IMR-90 (cell line): ENCODE measurements around the gene RASSF10. TPM values are rescaled to one million over a fixed set of nuclear protein-coding genes. Genes with fewer than 3 reads are reported as not detected.

Experiments used
- ATAC-seq: fragments of 200-7000 bp; cut with Tn5 transposase; 2 replicates; pipeline ENCODE4 v1.9.1; 2020; ENCODE audit warnings: low read depth, mild to moderate bottlenecking, moderate library complexity
- BruUV-seq: library from RNA; stranded (reverse); fragments of 400-500 nt; replicated peaks from 2 replicates; lab custom pipeline; 2021; lab: Mats Ljungman, UMichigan
- CTCF ChIA-PET: fragments of 300-600 bp; formaldehyde crosslinking; extraction: SDS; loops from one replicate; lab custom pipeline; 2021; ENCODE audit warnings: antibody characterized with exemption; lab: Yijun Ruan, JAX
- POLR2A ChIA-PET: fragments of 300-600 bp; sonication (Branson Sonifier 250); formaldehyde crosslinking; loops from one replicate; lab custom pipeline; 2022; ENCODE audit warnings: antibody characterized with exemption; ENCODE audit not compliant: unreplicated experiment; lab: Charles Lee
- DNase-seq: peaks from one replicate; pipeline ENCODE4 v3.0.0; 2013
- H2AFZ ChIP-seq: replicated peaks from 2 replicates; pipeline ENCODE3; 2013; ENCODE audit warnings: low read length, mild to moderate bottlenecking; ENCODE audit not compliant: poor library complexity
- H2AK5ac ChIP-seq: 2 replicates; pipeline ENCODE4 v1.6.1; 2013; ENCODE audit warnings: low read depth, low read length, inconsistent platforms
- H2AK9ac ChIP-seq: replicated peaks from 2 replicates; pipeline ENCODE3; 2013; ENCODE audit warnings: mild to moderate bottlenecking, low read depth, low read length, moderate library complexity; ENCODE audit not compliant: poor library complexity
- H2BK120ac ChIP-seq: 2 replicates; pipeline ENCODE4 v1.6.1; 2013; ENCODE audit warnings: low read depth, low read length, inconsistent platforms
- H2BK15ac ChIP-seq: 3 replicates; pipeline ENCODE4 v1.6.1; 2013; ENCODE audit warnings: low read depth, low read length, inconsistent platforms
- H2BK20ac ChIP-seq: 2 replicates; pipeline ENCODE4 v1.6.1; 2013; ENCODE audit warnings: low read depth, mild to moderate bottlenecking, inconsistent platforms, low read length, moderate library complexity
- H2BK5ac ChIP-seq: 2 replicates; pipeline ENCODE4 v1.6.1; 2013; ENCODE audit warnings: mild to moderate bottlenecking, low read depth, low read length, inconsistent platforms; ENCODE audit not compliant: poor library complexity, severe bottlenecking
- H3K14ac ChIP-seq: replicated peaks from 2 replicates; pipeline ENCODE4 v1.6.1; 2013; ENCODE audit warnings: low read depth, low read length, inconsistent platforms
- H3K18ac ChIP-seq: 2 replicates; pipeline ENCODE4 v1.6.1; 2013; ENCODE audit warnings: low read depth, low read length, control low read depth
- H3K23ac ChIP-seq: 2 replicates; pipeline ENCODE4 v1.6.1; 2013; ENCODE audit warnings: low read depth, low read length, inconsistent platforms
- H3K27ac ChIP-seq: 2 replicates; pipeline ENCODE4 v1.5.1; 2013; ENCODE audit warnings: mild to moderate bottlenecking, control low read depth, low read length; ENCODE audit not compliant: insufficient read depth
- H3K27me3 ChIP-seq: 2 replicates; pipeline ENCODE4 v1.6.1; 2013; ENCODE audit warnings: low read length; ENCODE audit not compliant: control insufficient read depth, insufficient read depth
- H3K36me3 ChIP-seq: 2 replicates; pipeline ENCODE4 v1.6.1; 2013; ENCODE audit warnings: low read length, mixed read lengths; ENCODE audit not compliant: control insufficient read depth, insufficient read depth
- H3K4ac ChIP-seq: 2 replicates; pipeline ENCODE4 v1.6.1; 2013; ENCODE audit warnings: low read depth, low read length, inconsistent platforms
- H3K4me1 ChIP-seq: 2 replicates; pipeline ENCODE4 v1.6.1; 2013; ENCODE audit warnings: low read length, mixed read lengths; ENCODE audit not compliant: control insufficient read depth, insufficient read depth
- H3K4me2 ChIP-seq: 2 replicates; pipeline ENCODE4 v1.6.1; 2013; ENCODE audit warnings: low read depth, mild to moderate bottlenecking, control low read depth, low read length, moderate library complexity
- H3K4me3 ChIP-seq: 2 replicates; pipeline ENCODE4 v1.5.1; 2013; ENCODE audit warnings: low read depth, mild to moderate bottlenecking, control low read depth, low read length, moderate library complexity; ENCODE audit not compliant: insufficient read depth
- H3K56ac ChIP-seq: 2 replicates; pipeline ENCODE4 v1.6.1; 2013; ENCODE audit warnings: low read length, inconsistent platforms; ENCODE audit not compliant: insufficient read depth; ENCODE audit errors: extremely low read depth
- H3K79me1 ChIP-seq, 2 experiments: 2 replicates each; pipeline ENCODE4 v1.6.1; 2013; ENCODE audit warnings: low read length in 2 of 2, inconsistent platforms in 1 of 2, low read depth in 1 of 2
- H3K9ac ChIP-seq: 2 replicates; pipeline ENCODE4 v1.6.1; 2013; ENCODE audit warnings: low read depth, low read length, control low read depth
- H3K9me1 ChIP-seq: 2 replicates; pipeline ENCODE4 v1.6.1; 2013; ENCODE audit warnings: low read length, inconsistent platforms; ENCODE audit not compliant: insufficient read depth
- H3K9me3 ChIP-seq: 2 replicates; pipeline ENCODE4 v1.6.1; 2013; ENCODE audit warnings: low read length; ENCODE audit not compliant: control insufficient read depth, insufficient read depth
- H4K20me1 ChIP-seq: 2 replicates; pipeline ENCODE4 v1.6.1; 2013; ENCODE audit warnings: low read length, inconsistent platforms; ENCODE audit not compliant: insufficient read depth
- H4K5ac ChIP-seq: 2 replicates; pipeline ENCODE4 v1.6.1; 2013; ENCODE audit warnings: mild to moderate bottlenecking, low read depth, low read length, control low read depth
- H4K8ac ChIP-seq, 2 experiments: 2 replicates each; pipeline ENCODE4 v1.6.1; 2013; ENCODE audit warnings: low read depth in 2 of 2, low read length in 2 of 2, control low read depth in 1 of 2, inconsistent platforms in 1 of 2
- H4K91ac ChIP-seq: 2 replicates; pipeline ENCODE4 v1.6.1; 2013; ENCODE audit warnings: low read depth, low read length, inconsistent platforms; ENCODE audit not compliant: insufficient read depth
- ELK1 ChIP-seq: fragments of 150-350 bp; IDR thresholded peaks from 2 replicates; pipeline ENCODE4 v1.6.1; 2016; ENCODE audit warnings: low read depth, mild to moderate bottlenecking, low read length, moderate library complexity, borderline replicate concordance
- MAZ ChIP-seq: IDR thresholded peaks from 2 replicates; pipeline ENCODE4 v1.6.1; 2012; ENCODE audit warnings: low read depth, mild to moderate bottlenecking, low read length, improper control_type of control experiment, moderate library complexity, borderline replicate concordance
- WGBS, 2 experiments: methylation state at CpG; one replicate each; pipeline versions ENCODE4 v1.1.5 to v1.1.7; 2013; ENCODE audit warnings: missing lambda C conversion rate in 2 of 2; ENCODE audit not compliant: insufficient read length in 1 of 2; ENCODE audit errors: extremely low coverage in 2 of 2; 5-methylcytosine and 5-hydroxymethylcytosine counted together
- dilution Hi-C: fragments of 300-500 bp; cut with HindIII; formaldehyde crosslinking; loops from one replicate; pipeline ENCODE4 v1.14.3; 2018; ENCODE audit warnings: low sequenced_read_pairs; ENCODE audit not compliant: unreplicated experiment
- in situ Hi-C: fragments of 300-500 bp; cut with MboI; formaldehyde crosslinking; loops from 3 replicates; pipeline ENCODE4 v1.14.3; 2019; ENCODE audit warnings: low sequenced_read_pairs, inconsistent platforms, mixed read lengths
- intact Hi-C: fragments of 100-400 bp; cut with micrococcal nuclease; formaldehyde crosslinking; loops from 2 replicates; pipeline ENCODE4 v1.10.0; 2022
- polyA plus RNA-seq, 3 experiments: library from polyadenylated mRNA; depleted of rRNA; stranded (reverse); fragments of >200 nt; gene quantifications; 2 replicates each; pipeline ENCODE4 v1.2.3, GENCODE V29; 2012; ENCODE audit warnings: low replicate concordance in 1 of 3
- total RNA-seq: library from RNA; depleted of rRNA; stranded (reverse); fragments of >200 nt; gene quantifications from 2 replicates; pipeline ENCODE4 v1.2.3, GENCODE V29; 2012

RASSF10 gene
- total and polyA plus RNA-seq, 2 of the 4 experiments (the other 2 are of a cell fraction) = not detected

- no peak for TF ChIP-seq MAZ
Observed at GRCh38 chr11:13046637-13047570, 37.8 kb downstream of the RASSF10 start (continued).

GRCh38 chr11:13047884-13048283, 38.8 kb downstream of the RASSF10 start:
- Histone ChIP-seq H3K4me2 (no peak overlapping the region), H3K9me3 (peaks cover 2% of the 10 kb centered on the region; the same call in 1 of the 2 replicates), H2AFZ (no peak overlapping the region), H3K9ac (no peak overlapping the region), H3K18ac (no peak overlapping the region), H2BK15ac (no peak overlapping the region), H3K56ac (no peak overlapping the region), H3K14ac (no peak overlapping the region), H2AK9ac (no peak overlapping the region), H2BK20ac (no peak overlapping the region), H3K4ac (no peak overlapping the region), H3K9me1 (0 out of 2 replicates have a peak, but pooled peaks cover under 1% of the 10 kb centered on the region), H3K36me3 (no peaks in the 10 kb centered on the region), H3K79me1 (no peaks in the 10 kb centered on the region), H3K4me3 (no peak overlapping the region), H3K27ac (no peak overlapping the region), H4K91ac (no peak overlapping the region), H4K8ac (no peak overlapping the region), H3K23ac (no peak overlapping the region), H4K5ac (no peak overlapping the region), H2BK120ac (no peak overlapping the region), H3K4me1 (no peaks in the 10 kb centered on the region), H2AK5ac (no peak overlapping the region), H2BK5ac (no peak overlapping the region), H4K20me1 (no peaks in the 10 kb centered on the region), H3K27me3 (peaks cover 49% of the 10 kb centered on the region)
- no CpG with 5 or more reads among the region's 4 CpGs for WGBS, 2 experiments
- dilution Hi-C loops (no loop called here), in situ Hi-C loops (no loop called here), intact Hi-C loops (no loop called here)
- CTCF ChIA-PET = no interaction called here
- TF ChIP-seq ELK1 = no peak
- BruUV-seq = no TSS peak
- ATAC-seq (no peak), DNase-seq (no peak)
- POLR2A ChIA-PET = no interaction called here
